IMR-90 (cell line): Measurements from ENCODE around the gene THAP6.

Source experiments
- BHLHE40 ChIP-seq: fragments of 150-350 bp; IDR thresholded peaks from 2 replicates; pipeline ENCODE4 v1.6.1; 2016; ENCODE audit warnings: mild to moderate bottlenecking, low read depth, low read length
- CHD1 ChIP-seq: IDR thresholded peaks from 2 replicates; pipeline ENCODE4 v1.6.1; 2012; ENCODE audit warnings: low read depth, low read length, improper control_type of control experiment
- CTCF ChIP-seq: conservative IDR thresholded peaks from 2 replicates; pipeline ENCODE4 v1.5.1; 2012; ENCODE audit warnings: mild to moderate bottlenecking, low read depth, low read length, improper control_type of control experiment
- MAFK ChIP-seq: IDR thresholded peaks from 2 replicates; pipeline ENCODE4 v1.6.1; 2012; ENCODE audit warnings: low read depth, low read length, improper control_type of control experiment
- MAZ ChIP-seq: IDR thresholded peaks from 2 replicates; pipeline ENCODE4 v1.6.1; 2012; ENCODE audit warnings: low read depth, mild to moderate bottlenecking, low read length, improper control_type of control experiment, moderate library complexity, borderline replicate concordance
- MXI1 ChIP-seq: IDR thresholded peaks from 2 replicates; pipeline ENCODE4 v1.6.1; 2012; ENCODE audit warnings: low read depth, mild to moderate bottlenecking, low read length, moderate library complexity, borderline replicate concordance
- POLR2A ChIP-seq: IDR thresholded peaks from 2 replicates; pipeline ENCODE4 v1.6.1; 2012; ENCODE audit warnings: mild to moderate bottlenecking, low read depth, low read length
- RAD21 ChIP-seq: IDR thresholded peaks from 2 replicates; pipeline ENCODE4 v1.6.1; 2012; ENCODE audit warnings: low read length, improper control_type of control experiment
- RCOR1 ChIP-seq: IDR thresholded peaks from 2 replicates; pipeline ENCODE4 v1.6.1; 2012; ENCODE audit warnings: mild to moderate bottlenecking, low read length, improper control_type of control experiment; ENCODE audit not compliant: insufficient replicate concordance
- RFX5 ChIP-seq: IDR thresholded peaks from 2 replicates; pipeline ENCODE4 v1.8.0; 2012; ENCODE audit warnings: low read depth, mild to moderate bottlenecking, low read length, moderate library complexity
- SMC3 ChIP-seq: fragments of 150-350 bp; IDR thresholded peaks from 2 replicates; pipeline ENCODE4 v1.6.1; 2016; ENCODE audit warnings: low read depth, mild to moderate bottlenecking, antibody characterized with exemption, low read length, moderate library complexity
- TF ChIP-seq, protein P1 (sequence below): fragments of 150-350 bp; IDR thresholded peaks from 2 replicates; pipeline ENCODE4 v1.6.1; 2016; ENCODE audit warnings: low read depth, mild to moderate bottlenecking, low read length, moderate library complexity, borderline replicate concordance
- TF ChIP-seq, protein P2 (sequence below): fragments of 150-350 bp; IDR thresholded peaks from 2 replicates; pipeline ENCODE4 v1.6.1; 2017; ENCODE audit warnings: mild to moderate bottlenecking, antibody characterized with exemption, low read length, low read depth

DNA sequence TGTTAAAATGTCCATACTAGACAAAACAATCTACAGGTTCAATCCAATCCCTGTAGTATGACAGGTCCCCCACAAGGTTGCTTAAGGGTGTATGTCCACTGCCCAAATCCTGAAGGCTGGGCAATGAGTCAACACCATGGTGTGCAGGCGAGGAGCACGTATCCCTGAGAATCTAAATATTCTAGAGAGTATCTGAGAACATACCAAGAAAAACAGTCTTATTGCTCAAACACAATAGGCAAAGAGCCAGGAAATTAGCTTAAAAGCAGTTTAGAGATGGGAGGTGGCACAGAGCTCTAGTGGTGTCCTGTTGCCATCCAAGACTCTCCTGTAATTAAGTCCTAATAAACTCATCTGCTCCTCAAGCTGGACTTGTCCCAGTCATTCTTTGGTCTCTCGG is 37.1 kb upstream of the THAP6 start:
- TF ChIP-seq CTCF = no peak
- TF ChIP-seq RCOR1 = no peak
- TF ChIP-seq RAD21 = no peak
- no peak for TF ChIP-seq SMC3
- no peak for TF ChIP-seq POLR2A
- TF ChIP-seq RFX5 = no peak
- TF ChIP-seq, protein P1, sequence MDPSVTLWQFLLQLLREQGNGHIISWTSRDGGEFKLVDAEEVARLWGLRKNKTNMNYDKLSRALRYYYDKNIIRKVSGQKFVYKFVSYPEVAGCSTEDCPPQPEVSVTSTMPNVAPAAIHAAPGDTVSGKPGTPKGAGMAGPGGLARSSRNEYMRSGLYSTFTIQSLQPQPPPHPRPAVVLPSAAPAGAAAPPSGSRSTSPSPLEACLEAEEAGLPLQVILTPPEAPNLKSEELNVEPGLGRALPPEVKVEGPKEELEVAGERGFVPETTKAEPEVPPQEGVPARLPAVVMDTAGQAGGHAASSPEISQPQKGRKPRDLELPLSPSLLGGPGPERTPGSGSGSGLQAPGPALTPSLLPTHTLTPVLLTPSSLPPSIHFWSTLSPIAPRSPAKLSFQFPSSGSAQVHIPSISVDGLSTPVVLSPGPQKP = no peak
- TF ChIP-seq, protein P2, sequence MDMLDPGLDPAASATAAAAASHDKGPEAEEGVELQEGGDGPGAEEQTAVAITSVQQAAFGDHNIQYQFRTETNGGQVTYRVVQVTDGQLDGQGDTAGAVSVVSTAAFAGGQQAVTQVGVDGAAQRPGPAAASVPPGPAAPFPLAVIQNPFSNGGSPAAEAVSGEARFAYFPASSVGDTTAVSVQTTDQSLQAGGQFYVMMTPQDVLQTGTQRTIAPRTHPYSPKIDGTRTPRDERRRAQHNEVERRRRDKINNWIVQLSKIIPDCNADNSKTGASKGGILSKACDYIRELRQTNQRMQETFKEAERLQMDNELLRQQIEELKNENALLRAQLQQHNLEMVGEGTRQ = no peak
- TF ChIP-seq CHD1 = no peak
- TF ChIP-seq BHLHE40 = no peak
- TF ChIP-seq MAFK = no peak
- no peak for TF ChIP-seq MXI1
- TF ChIP-seq MAZ = no peak
